Upper lobe of right lung (tissue), 1 donor: Measurements from ENCODE around the gene GATA6. TPM values are rescaled to one million over a fixed set of nuclear protein-coding genes. Genes with fewer than 3 reads are reported as not detected.
A peak's percentile ranks its signal among the peaks of the same experiment; 100 is the strongest.

Experiments used
- ATAC-seq: fragments of 200-7000 bp; cut with Tn5 transposase; one replicate; pipeline ENCODE4 v1.9.1; 2020; ENCODE audit warnings: mild to moderate bottlenecking, moderate library complexity
- DNase-seq: peaks from one replicate; pipeline ENCODE4 v3.0.0-alpha.2; 2020
- H3K27ac ChIP-seq: fragments of 200-600 bp; one replicate; pipeline ENCODE4 v1.8.0; 2022
- H3K27me3 ChIP-seq: fragments of 200-600 bp; one replicate; pipeline ENCODE4 v1.8.0; 2022; ENCODE audit warnings: mild to moderate bottlenecking
- H3K36me3 ChIP-seq: fragments of 200-600 bp; one replicate; pipeline ENCODE4 v1.8.0; 2022
- H3K4me1 ChIP-seq: fragments of 200-600 bp; one replicate; pipeline ENCODE4 v1.8.0; 2022
- H3K4me3 ChIP-seq: fragments of 200-600 bp; one replicate; pipeline ENCODE4 v1.8.0; 2022; ENCODE audit warnings: mild to moderate bottlenecking
- H3K9me3 ChIP-seq: fragments of 200-600 bp; one replicate; pipeline ENCODE4 v1.8.0; 2022
- intact Hi-C: fragments of 100-400 bp; cut with DNase I; formaldehyde crosslinking; loops from one replicate; pipeline ENCODE4 v1.11.0; 2022
- total RNA-seq: library from RNA; stranded (reverse); fragmentation: NEBNext Ultra II Directional; extraction: Animal tissue kit (Norgen Biotek cat#: 25700); gene quantifications from one replicate; pipeline ENCODE4 v1.2.1, GENCODE V29; 2021
- TF ChIP-seq, protein P1 (sequence below): fragments of 200-600 bp; IDR thresholded peaks from one replicate; pipeline ENCODE4 v1.8.0; 2022; ENCODE audit warnings: antibody characterized with exemption
- donor health status: DM: no; HTN: yes; CAD: no; lungs with severe emphysema.

GATA6 gene
- total RNA-seq, 1 donor from 2014 or later, result 32.2 TPM

GRCh38 chr18:22163416-22164161 lies 5.8 kb upstream of the GATA6 start:
- no peak for DNase-seq
- Histone ChIP-seq H3K27ac (no peak overlapping the region), H3K36me3 (no peaks in the 10 kb centered on the region), H3K4me3 (no peak overlapping the region), H3K4me1 (no peaks in the 10 kb centered on the region), H3K9me3 (no peaks in the 10 kb centered on the region), H3K27me3 (peaks cover 35% of the 10 kb centered on the region)
- intact Hi-C loops, result no loop called here
- TF ChIP-seq, protein P1, sequence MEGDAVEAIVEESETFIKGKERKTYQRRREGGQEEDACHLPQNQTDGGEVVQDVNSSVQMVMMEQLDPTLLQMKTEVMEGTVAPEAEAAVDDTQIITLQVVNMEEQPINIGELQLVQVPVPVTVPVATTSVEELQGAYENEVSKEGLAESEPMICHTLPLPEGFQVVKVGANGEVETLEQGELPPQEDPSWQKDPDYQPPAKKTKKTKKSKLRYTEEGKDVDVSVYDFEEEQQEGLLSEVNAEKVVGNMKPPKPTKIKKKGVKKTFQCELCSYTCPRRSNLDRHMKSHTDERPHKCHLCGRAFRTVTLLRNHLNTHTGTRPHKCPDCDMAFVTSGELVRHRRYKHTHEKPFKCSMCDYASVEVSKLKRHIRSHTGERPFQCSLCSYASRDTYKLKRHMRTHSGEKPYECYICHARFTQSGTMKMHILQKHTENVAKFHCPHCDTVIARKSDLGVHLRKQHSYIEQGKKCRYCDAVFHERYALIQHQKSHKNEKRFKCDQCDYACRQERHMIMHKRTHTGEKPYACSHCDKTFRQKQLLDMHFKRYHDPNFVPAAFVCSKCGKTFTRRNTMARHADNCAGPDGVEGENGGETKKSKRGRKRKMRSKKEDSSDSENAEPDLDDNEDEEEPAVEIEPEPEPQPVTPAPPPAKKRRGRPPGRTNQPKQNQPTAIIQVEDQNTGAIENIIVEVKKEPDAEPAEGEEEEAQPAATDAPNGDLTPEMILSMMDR, result no peak
- ATAC-seq, result peak; percentile 57

DNA sequence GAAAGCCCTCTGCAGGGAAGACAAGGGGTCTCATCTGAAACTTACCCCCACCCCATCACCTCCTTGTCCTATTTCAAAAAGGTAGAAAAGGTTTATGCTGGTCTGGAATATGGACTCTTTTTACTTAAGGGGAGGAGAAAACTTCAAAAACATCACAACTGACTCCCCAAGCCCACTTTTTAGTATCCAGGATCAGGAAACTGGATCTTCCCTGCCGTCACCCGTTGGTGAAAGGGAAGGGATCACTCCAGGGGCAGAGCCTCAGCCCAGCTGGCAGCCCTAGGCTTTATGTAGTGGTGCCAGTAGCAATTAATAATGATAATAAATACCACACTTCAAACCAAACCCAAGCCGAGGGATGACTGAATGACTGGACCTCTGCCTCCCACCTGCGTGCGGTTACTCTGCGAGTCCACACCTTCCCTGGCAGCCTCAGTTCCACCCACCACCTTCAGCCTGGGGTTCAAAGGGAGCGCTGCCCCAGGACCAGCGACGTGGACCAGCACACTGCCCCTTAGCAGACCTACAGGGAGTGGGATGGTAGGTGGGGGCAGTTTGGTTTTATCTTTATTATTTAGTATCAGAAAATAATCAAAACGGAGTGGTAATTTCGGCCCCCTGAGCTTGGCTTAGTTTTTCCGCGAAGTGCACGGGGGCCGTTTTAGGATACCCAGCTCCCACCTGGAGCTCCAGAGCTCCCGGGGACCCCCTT lies 4.9 kb upstream of the GATA6 start:
- Histone ChIP-seq H3K36me3 (no peaks in the 10 kb centered on the region), H3K9me3 (no peaks in the 10 kb centered on the region), H3K4me3 (peak overlapping the region; percentile 44), H3K4me1 (no peaks in the 10 kb centered on the region), H3K27me3 (peaks cover 35% of the 10 kb centered on the region), H3K27ac (peak overlapping the region; percentile 98)
- intact Hi-C loops, result no loop called here
- TF ChIP-seq, protein P1, result no peak
- ATAC-seq (no peak), DNase-seq (no peak)

GRCh38 chr18:22165049-22165602 lies 4.3 kb upstream of the GATA6 start:
- Histone ChIP-seq H3K27me3 (peaks cover 35% of the 10 kb centered on the region), H3K9me3 (no peaks in the 10 kb centered on the region), H3K4me1 (no peaks in the 10 kb centered on the region), H3K36me3 (no peaks in the 10 kb centered on the region), H3K4me3 (peak overlapping the region; percentile 44), H3K27ac (peak overlapping the region; percentile 98)
- DNase-seq, result no peak
- TF ChIP-seq, protein P1, result no peak
- intact Hi-C loops, result no loop called here
- no peak for ATAC-seq

DNA sequence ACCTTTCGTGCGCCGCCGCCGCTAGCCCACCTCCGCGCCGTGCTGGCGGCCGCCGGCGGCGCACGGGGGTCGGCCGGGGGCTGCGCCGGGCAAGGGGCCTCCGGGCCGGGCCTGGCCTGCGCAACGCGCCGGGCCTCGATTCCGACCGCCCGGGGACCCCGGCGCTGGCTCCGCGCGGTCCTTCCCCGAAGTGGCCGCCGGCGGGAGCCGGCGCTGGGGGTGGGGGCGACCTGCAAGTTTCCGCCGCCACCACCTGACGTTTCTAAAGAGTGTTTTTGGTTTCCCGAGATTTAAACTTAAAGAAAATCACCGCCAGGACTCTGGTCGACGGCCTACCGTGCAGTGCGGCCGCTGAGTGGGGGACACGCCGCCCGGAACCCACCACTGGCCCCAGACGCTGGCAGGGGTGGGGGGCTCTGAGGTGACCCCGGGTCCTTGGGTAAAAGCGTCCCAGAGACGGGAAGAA lies 3.8 kb upstream of the GATA6 start:
- ATAC-seq (no peak), DNase-seq (no peak)
- TF ChIP-seq, protein P1, result no peak
- H3K9me3 ChIP-seq, result no peaks in the 10 kb centered on the region
- H3K4me3 ChIP-seq, result peak overlapping the region; percentile 86
- intact Hi-C loops, result no loop called here
- peaks cover 35% of the 10 kb centered on the region for H3K27me3 ChIP-seq
- H3K4me1 ChIP-seq, result no peaks in the 10 kb centered on the region
- H3K36me3 ChIP-seq, result no peaks in the 10 kb centered on the region
- peak overlapping the region; percentile 98 for H3K27ac ChIP-seq

GRCh38 chr18:22166069-22166950 lies 3.1 kb upstream of the GATA6 start:
- TF ChIP-seq, protein P1, result no peak
- ATAC-seq (peak; percentile 3), DNase-seq (peak; percentile 85)
- Histone ChIP-seq H3K4me1 (no peaks in the 10 kb centered on the region), H3K36me3 (no peaks in the 10 kb centered on the region), H3K27me3 (peaks cover 39% of the 10 kb centered on the region), H3K9me3 (no peaks in the 10 kb centered on the region), H3K27ac (peak overlapping the region; percentile 98), H3K4me3 (peak overlapping the region; percentile 86)
- intact Hi-C loops, result no loop called here
